ENCODE measurements around the gene MAPKBP1.

The MAPKBP1 gene

DNA sequence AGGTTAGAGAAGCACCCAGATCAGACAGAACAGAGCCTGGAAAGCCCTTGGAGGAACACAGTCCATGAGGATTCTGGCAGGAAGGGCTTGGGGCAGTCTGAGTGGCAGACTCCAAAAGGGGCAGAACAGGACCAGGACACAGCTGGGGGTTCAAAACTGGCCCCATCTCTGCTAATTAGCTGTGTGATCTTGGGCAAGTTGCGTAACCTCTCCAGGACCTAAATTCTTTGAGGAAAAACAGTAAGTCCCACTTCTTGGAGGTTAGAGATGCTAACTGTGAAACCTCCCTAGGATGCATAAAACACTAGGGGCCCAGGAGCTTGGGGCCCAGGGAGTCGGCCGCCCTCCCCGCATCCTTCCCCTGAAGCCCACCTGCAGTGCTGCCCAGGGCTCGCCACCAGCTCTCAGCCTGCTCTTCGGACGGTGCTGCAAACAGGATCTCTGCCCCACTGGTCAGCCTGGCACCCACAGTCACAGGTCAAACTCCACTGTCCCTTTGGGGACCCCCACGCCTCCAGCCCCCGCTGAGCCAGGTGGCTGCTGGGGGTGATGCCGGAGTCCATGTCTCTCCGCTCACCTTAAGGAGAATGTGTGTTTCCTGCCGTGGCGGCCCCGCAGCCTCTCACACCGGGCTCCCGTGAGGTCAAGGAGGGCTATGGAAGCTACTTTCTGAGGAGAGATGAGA, 76.3 kb downstream of the MAPKBP1 start:
- no peak for DNase-seq

DNA sequence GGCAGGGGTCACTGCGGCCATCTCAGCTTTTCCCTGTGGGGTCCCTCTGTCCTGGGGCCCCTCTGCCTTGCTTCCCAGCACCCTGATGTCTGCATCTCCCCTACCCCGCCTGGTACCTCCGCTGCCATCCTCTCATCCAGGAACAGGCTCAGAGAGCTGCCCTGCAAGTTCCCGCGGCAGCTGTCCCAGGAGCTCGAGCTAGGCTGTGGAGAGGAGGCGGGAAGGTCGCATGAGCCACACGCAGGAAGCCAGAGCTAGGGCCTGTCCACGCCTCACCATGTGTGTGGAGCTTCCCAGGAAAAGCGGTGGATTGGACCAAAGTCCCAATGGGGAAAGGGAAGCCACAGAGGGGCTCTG, 76.9 kb downstream of the MAPKBP1 start:
- no peak for DNase-seq

DNA sequence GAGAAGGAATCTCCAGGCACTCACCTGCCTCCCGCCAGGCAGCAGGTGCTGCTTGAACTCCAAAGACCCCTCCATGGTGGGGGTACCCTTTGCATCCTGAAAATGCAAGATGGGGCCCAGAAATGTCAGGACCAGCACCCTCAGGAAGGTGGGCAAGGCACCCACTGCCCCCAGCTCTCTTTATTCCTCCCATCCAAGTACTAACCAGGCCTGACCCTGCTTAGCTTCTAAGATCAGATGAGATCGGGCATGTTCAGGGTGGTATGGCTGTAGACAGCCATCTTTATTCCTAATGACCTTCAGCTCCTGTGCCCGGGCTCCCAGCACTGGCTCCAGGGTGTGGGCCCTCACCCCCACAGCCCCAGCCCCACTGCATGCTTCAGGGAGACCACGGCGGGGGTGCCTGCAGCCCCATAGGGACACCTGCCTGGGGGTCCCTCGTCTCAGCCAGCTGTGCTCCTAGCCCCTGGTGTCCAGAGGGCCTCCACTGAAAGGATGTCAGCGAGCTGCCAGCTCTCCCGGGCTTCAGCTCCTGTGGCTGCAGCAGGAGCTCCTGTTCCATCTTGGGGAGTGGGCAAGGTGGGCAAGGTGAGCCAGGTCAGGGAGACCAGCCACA, 77.6 kb downstream of the MAPKBP1 start:
- DNase-seq, result no peak

DNA sequence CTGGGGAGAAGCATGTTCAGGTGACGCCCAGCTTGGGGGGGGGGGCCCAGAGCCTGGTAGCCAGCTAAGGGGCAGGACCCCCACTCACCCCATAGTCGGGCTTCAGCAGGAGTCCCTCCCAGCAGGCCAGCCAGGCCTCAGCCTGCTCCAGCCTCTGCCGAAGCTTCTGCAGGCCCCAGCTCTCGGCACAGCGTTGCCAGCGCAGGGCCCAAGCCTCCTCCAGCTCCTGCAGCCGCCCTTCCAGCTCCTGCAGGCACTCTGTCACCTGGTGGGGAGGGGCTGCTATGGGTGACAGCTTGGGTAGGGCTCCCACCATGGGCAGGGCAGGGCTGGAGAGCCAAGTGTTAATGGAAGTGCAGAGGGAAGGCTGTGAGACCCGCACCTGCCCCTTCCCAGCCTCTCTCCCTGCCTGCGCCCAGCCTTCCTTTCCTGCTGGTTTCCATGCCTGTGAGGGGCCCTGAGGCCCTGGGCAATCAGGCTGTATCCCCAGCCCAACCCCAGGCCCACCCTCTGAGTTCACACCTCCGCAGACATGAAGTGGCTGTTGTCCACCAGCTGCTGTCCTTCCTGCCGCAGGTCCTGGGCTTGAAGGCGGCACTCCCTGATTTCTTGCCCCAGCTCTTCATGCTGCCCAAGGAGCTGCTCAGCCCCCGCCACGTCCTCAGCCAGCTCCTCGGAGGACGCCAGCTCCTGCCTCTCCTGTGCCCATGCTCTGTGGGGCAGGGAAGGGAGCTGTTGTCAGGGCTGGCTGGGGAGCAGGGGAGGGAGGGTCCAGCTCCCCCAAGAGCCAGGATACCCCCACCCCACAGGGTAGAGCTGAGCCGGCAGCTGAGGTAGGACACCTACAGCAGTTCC, 78.7 kb downstream of the MAPKBP1 start:
- DNase-seq, result no peak

DNA sequence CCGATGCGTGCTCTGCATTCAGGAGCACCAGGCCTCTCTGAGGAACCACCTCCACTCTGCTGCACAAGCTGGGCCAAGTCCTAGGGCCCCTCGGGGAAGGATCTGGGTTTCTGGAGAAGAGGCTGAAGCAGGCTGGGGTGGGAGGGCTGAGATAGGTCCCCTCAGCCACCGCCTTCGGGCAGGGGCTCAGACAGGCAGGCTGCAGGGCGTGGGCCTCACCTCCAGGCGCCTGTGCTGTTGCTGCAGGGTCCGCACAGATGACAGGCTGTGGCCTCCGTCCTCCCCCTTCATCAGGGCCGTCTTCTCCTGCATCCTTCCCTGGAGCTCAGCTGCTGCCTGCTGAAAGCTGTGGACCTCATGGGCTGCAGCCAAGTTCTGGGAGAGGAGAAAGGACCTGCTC, 79.5 kb downstream of the MAPKBP1 start:
- no peak for DNase-seq

DNA sequence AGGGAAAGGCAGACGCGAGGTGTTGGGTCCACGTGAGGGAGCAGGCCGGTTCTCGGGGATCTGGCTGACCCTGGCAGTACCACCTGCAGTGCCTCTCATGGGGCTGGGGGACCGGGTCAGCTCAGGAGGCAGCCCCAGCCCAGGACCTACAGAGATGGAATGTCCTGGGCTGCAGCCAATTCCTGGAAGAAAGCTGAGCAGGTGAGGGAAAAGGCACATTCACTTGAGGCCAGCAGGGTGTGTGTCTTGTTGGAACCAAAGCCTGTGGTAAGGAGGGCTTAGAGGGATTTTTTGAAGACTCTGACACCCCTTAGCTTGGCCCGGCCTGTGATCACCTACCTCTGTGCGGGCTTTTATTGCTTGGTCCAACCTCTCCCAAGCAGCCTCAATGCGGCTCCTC, 80.2 kb downstream of the MAPKBP1 start:
- DNase-seq, result no peak

DNA sequence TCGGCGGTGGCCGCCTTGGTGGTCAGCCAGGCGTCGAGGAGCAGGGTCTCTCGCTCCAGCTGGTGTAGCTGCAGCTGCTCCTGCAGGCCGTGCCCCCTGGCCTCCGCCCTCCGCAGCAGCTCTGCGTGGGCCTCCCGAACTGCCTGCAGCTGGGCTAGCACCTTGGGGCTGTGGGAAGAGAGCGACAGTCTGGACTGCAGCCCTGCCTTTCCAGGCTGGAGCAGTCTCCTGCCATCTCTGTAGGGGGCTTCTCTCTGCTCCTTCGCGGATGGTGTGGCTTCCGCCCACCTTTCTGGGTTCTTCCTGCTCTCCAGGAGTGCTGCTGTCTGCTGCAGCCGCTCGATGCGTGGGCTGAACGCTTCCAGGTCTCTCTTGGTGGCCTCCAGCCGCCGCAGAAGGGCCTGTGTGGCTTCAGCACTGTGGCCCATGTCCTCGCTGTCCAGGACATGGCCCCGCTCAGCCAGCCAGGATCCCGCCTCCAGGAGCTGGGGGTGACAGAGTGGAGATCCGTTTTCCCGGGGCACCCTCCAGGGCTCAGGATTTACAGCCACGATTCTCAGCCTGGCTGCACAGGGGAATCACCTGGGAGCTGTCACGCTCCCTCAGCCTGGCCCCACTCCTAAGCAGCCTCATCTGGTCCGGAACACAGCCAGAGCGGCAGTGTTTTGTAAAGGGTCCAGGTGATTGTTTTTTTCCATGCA, 81.1 kb downstream of the MAPKBP1 start:
- DNase-seq, result no peak

DNA sequence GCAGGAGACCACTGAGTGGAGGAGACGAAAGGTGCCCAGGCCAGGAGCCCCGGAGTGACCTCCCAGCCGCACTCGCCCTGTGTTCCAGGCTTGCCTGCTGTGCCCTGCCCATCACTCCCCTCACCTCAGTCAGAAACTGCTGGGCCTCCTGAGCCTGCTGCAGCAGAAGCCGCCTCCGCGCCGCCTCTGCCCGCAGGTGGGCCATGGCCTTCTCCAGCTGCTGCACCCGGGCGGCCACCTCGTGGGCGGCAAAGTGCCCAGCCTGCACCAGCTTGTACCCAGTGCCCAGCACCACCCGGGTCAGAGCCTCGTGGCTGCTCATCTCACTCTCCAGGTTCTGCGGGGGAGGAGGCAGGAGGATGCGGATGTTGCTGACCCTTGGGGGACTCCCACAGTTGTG, 82.0 kb downstream of the MAPKBP1 start:
- no peak for DNase-seq

DNA sequence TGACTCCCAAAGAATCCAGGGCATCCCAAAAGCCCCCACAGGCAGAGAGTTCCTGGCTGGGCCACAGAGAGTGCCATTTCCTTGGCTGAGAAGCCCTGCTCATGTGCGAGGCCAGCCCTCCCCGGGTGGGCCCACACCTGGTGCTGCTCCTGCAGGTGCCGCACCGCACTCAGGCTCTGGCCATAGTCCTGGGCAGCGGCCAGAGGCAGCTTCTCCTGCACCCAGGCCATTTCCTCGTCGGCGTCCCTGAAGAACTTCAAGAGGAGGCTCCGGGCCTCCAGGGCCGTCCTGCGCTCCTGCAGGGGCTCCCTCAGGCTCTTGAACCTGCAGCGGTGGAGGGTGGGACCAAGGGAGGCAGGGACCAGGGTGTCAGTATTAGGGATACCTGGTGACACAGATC, 82.4 kb downstream of the MAPKBP1 start:
- DNase-seq, result no peak

DNA sequence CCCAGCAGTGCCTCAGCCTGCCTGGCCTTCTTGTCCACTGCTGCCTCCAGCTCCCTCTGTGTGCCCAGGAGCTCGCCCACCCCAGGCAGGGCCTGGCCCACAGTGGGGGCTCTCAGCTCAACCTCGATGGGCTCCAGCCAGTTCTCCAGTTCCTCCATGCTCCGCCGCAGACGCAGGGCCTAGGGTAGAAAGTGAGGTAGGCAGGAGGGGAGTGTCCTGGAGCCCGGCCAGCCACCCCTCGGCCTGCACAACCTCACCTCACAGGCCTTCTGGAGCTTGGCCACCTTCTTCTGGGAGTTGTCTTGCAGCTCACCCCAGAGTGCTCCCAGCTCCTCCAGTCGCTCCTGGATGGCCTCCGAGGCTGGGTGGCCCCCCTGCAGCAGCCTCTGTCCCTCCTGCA, 83.0 kb downstream of the MAPKBP1 start:
- DNase-seq, result no peak

DNA sequence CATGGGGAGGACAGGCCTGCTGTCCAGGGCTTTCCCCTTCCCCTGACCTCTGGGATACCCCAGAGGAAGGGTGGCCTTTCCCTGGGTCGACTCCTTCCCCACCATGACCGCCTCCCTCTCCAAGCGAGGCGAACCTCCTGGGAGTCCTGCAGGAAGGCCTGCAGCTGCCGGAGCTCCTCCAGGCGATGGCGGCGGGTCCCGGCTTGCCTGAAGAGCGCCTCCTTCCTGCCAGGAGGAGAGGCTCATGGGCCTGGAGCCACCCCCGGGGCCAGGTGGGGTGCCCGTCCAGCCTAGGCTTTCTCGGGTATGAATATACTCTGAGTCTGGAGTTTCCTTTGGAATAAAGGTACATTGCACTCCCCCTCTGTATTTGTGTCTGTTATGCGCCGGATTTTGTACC, 84.5 kb downstream of the MAPKBP1 start:
- no peak for DNase-seq

DNA sequence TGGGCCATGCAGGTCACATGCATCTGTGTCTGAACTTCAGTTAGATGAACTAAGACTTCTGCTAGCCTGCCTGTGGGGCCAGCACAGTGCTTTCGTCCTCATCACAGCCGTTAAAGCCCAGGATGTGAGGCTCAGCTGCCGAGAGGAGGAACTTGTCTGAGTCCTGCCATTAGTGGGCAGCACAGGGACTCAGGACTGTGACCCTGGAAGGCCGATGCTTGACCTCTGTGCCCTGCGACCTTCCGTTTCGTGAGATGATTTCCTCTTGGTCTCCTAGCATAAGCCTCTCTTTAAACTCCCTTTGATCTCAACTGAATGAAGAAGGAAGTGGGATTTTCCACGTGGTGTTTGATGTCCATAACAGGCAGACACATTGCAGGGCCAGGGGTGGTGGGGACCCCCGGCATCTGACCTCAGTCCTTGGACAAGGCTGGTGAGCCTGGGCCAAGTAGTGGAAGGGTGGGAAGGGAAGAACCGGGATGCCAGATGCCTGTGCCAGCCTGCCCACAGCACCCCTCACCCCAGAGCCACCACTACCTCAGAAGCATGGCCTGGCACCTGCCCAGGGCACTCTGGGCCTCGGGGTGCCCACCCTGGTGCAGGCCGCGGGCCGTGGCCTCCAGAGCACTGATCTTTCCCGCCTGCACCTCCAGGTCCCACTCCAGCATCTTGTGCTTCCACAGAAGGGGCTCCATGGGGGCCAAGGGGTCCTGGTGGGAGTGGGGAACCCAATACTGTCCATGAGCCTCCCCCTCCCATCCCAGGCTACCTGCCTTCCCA, 86.0 kb downstream of the MAPKBP1 start:
- no peak for DNase-seq

DNA sequence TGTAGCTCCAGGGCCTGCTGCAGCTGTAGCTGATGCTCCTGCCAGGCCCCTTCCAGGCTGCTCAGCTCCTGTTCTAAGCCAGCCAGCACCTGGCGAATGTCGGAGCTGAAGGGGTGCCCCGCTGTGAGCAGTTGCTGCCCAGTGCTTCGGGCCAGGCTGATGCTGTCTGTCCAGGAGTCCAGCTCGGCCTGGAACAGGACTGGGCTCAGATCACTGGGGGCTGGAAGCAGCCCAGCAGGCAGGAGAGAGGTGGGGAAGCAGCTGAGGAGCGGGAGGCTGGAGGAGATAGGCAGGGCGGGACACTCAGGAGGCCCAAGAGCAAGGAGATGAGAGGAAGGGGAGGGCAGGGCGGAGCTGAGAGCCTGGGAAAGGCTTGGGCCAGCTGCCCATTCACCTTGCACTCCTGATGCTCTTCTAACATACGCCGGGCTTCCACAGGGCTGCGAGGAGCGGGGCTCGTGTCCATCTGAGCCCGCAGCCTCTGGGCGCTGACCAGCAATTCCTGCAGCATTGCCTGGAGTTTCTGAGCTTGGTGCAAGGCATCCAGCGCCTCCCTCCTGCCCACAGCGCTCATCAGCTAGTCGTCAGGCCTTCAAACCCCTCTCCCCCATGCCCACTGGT, 87.6 kb downstream of the MAPKBP1 start:
- DNase-seq, result no peak

DNA sequence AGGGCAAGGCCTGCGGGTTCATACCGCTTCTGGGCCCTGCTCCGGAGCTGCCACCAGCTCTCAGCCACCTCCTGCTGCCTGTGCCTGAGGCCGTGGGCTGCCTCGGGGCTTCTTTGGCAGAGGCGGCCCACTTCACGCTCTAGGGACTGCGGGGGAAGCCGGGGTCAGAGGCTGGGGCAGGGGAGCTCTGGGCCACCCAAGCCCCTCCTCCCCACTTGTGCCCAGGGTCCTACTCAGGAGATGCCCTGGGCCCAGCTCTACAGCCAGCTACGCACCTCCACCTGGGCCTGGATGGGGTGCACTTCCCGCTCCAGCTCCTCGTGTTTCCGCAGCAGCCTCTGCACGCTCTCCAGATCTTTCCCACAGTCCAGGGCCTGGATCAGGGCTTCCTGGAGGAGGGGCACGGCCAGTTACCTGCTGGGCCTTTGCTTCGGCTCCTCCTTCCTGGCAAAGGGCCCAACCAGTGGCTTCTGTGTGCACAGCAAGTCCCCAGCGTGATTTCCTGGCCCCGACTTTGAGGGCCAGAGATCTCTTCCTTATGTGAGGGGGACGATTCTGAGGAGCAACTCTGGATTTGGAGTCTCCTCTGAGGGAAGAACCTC, 88.3 kb downstream of the MAPKBP1 start:
- DNase-seq, result no peak

DNA sequence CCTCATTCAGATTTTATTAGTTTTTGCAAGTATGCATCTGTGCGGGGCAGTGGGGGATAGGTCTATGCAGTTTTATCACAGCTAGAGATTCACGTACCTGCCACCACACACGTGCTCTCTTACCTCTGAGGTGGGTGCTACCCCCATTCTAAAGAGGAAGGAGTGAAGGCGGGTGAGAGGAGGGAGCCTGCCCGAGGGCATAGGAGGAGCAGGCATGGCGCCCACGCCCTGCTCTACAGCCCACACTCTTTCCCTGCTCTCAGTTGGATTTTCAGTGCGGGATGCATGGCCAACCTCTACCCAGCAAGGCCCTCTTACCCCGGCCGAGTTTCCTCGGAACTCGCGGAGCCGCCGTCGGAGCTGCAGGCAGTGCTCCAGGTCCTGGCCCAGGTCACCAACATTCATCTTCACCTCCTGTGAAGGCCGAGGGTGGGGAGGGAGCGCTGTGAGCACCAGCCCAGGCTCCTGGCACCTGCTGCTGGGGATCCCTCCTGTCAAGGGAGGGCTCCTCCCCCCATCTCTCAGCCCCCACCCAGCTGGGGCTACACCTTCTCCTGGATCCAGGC, 91.3 kb downstream of the MAPKBP1 start:
- DNase-seq, result no peak

DNA sequence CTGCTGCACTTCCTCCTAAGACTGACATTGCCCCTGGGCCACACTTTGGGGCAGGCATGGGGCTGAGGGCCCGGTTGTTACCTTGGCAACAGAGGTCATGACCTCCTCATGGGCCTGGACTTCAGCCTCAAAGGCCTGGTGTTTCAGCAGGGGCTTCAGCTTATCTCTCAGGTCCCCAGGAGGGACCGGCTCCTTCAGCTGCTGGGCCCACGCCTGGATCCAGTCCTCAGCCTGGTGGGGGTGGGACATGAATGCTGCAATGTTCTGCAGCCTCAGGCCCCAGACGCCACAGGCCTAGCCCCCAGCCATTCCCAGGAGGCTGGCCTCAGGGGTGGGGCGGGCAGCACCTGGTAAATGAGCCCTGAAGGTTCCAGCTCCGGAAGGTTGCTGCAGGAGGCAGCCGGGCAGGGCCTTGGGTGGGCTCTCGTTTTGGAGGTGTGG, 92.0 kb downstream of the MAPKBP1 start:
- no peak for DNase-seq

DNA sequence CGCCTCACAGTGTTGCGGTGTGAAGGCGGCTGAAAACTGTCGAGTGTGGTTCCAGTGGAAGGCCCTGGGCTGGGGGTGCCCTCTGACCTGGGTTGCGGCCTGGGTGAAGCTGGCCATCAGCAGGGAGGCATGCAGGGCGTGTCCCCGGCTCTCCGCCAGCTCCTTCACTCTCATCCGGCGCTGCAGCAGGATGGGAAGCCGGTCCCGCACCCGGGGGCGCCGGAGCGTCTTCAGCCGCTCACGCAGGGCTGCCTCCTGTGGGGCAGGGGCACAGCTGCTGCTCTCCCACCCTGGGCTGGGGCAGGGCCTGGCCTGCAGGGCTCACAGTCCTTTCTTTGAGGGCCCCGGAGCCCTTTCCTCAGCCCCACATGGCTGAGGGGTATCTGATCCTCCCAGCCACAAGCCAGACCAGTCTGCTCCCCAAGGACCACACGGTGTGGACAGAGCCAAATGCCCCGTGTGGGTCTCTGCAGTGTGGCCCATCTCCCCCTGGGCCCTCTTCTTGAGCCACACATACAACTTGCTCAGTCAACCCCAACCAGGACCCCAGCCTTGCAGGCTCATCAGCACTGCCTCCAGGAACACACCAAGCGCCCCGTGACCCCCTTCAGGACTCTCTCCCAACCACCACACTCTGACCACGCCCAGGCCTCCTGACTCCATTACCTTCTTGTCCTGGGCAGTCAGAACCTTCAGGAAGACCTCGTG, 92.7 kb downstream of the MAPKBP1 start:
- no peak for DNase-seq

DNA sequence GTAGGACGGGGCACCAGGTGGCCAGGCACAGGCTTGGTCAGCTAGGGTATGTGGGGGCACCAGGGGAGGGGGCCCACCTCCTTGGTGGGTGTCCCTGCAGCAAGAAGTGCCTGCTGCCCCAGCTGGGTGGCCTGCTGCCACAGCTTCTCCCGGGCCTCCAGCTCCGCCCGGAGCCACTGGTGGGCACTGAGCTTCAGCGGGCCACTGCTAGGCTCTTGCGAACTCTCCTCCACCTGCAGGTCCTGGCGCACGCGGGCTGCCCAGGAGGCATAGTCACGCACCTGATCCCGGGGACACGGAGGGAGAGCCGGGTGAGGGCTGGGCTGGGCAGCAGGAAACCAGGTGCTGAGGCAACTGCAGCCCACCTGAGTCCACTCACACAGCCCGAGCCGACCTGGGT, 94.0 kb downstream of the MAPKBP1 start:
- no peak for DNase-seq

DNA sequence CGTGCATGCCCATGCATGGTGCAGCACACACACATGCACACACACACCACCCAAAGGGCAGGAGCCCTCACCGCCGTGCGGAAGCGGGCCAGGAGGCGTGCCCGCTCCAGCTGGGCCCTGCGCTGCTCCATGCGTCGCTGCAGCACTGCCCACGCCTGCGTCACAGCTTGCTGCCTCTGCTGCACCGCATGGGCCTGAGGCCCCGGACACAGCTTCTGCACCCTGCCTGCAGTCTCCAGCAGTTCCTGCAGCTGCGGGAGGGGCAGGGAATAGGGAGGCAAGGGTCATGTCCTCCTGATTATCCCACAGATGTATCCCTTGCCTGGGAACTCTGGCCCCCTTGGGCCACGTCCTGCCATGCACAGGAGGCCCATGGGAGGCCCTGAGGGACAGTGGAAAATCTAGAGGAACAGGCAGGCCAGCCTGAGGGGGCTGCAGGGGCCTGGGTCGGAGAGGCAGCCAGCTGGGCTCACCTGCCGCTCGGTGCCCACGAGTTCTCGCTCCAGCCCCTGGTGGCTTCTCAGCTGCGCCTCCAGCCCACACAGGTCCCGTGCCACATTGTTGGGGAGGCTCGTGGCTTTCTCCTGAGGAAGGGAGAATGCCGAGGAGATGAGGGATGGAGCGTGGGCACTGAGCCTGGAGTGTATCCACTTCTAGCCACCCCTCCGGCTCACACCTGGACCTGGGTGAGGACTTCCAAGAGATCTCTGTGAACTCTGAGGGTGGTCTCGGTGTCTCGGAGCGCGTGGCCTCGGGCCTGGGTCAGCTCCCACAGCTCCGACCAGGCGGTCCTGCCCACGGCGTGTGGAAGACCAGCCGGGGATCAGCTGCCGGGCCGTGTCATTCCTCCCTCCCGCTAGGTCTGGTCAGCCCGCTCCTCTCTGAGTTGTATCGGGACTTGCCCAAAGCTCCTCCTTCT, 95.7 kb downstream of the MAPKBP1 start:
- DNase-seq, result no peak

DNA sequence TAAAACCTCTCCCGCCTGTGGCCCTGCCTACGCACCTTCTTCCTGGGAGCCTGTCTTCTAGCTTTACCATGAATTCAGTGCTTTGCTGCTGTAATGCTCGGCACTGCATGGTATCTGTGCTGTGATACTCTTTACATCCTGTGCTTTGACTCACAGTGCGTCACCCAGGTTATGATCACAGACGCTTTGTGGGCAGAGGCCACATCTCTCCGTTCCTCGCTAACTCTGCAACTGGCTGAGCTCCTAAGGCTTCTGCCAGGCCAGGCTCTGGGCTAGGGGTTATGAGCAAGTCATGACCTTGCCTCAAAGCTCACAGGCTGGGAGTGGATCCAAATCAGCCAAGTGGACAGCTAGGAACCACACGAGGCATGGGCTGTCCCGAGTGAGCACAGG, 96.4 kb downstream of the MAPKBP1 start:
- DNase-seq, result peak; percentile 76 to 81

Data from activated T-cell treated with anti-CD3 and anti-CD28 coated beads, Interleukin-2, amount 50 U/mL, for 48 hours (primary cell).